SK-N-DZ (cell line): Measurements from ENCODE around the gene GIMAP7. TPM values are rescaled to one million over a fixed set of nuclear protein-coding genes. Genes with fewer than 3 reads are reported as not detected.
"Not testable (repeated sequence)": the region's sequence is repeated elsewhere in the genome, so short reads cannot be mapped to it uniquely, and the experiment has no call there.

ENCODE experiments used
- DNase-seq: peaks from one replicate; pipeline ENCODE4 v3.0.0-alpha.2; 2015; ENCODE audit warnings: low spot score
- polyA plus RNA-seq, 2 experiments: library from polyadenylated mRNA; depleted of rRNA; stranded (reverse); fragments of >200 nt; gene quantifications; 2 replicates each; pipeline ENCODE4 v1.2.3, GENCODE V29; 2014

Gene GIMAP7
- not detected in 2 replicates for polyA plus RNA-seq (2014; cell fraction: cytosol; rRNA removed)
- polyA plus RNA-seq (2014; cell fraction: nucleus; rRNA removed) = not detected in 2 replicates

DNA sequence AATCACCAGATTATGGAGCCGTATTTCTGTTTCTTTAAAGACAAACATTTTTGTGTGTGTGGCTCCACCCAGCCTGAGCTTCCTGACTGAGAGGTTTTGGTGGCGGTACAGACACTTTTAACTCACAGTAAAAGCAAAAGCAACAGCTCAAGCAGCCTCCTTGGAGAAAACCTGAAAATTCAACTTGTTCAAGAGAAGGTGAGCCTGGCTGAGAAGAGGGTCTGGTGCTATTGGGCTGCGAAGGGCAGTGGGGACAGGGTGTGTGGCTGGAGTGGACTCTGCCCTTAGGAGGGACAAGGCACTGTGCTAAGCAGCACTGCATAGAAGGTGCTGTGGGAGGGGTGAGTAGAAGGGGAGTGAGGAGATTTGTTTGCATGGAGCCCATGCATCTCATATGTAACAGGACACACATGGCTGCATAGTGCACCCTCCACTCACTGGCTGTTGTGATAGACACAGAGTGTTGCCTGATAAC is at the start of gene GIMAP7:
TSS of gene GIMAP7 (plus strand) at position 125 of the 475 bp plus-strand sequence. CDS start 5,103 bp downstream, outside the sequence.
- DNase-seq = no peak

DNA sequence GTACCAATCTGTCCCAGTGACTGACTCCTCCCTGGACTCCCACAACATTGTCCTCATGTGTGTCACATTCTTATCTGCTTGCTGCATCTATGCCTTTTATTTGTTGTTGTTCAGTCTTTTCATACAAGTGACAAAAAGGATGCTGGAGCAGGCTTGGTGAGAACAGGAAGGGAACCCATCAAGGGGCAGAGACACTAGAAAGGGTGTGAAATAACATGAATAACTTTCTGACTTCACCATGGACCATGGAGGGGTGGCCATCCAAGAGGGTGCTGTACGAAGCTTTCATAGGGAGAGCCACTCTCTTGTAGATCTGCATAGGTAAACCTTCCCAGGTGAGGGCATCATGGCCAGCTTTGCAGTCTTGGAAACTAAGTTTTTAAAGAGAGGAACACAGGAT is 49.7 kb upstream of the GIMAP7 start:
- DNase-seq = no peak

DNA sequence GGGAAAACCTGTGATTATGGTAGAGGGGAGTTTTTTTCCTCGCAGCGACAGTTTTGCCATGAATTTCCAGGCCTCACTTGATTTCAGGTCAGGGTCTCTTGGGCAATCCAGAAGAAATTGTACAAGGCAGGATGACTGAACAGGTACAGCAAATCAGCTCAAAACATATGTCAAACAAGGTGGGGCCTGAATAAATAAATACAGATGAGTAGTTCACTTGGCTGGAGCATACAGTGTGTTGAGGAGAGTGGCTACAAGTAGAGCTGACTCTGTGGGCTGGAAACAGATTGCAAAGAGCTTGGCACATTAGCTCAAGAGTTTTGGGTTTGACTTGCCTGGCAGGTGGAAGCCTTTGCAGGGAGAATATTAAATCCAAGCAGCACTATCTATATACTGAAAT is 49.3 kb upstream of the GIMAP7 start:
- DNase-seq = no peak

DNA sequence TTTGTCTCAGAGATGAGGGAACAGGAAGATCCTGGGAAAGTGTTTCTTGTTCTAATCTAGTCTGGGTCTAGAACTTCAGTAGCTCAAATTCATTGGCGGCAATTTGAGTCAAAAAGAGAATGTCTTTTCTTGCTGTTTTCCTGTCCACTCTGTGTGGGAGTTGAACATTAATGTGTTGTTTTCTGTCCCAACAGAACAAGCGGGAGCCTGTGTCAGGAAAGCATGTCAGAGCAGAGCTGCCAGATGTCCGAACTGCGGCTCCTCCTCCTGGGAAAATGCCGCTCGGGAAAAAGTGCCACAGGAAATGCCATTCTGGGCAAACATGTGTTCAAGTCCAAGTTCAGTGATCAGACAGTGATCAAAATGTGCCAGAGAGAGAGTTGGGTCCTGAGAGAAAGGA is 48.2 kb upstream of the GIMAP7 start:
- no peak for DNase-seq

DNA sequence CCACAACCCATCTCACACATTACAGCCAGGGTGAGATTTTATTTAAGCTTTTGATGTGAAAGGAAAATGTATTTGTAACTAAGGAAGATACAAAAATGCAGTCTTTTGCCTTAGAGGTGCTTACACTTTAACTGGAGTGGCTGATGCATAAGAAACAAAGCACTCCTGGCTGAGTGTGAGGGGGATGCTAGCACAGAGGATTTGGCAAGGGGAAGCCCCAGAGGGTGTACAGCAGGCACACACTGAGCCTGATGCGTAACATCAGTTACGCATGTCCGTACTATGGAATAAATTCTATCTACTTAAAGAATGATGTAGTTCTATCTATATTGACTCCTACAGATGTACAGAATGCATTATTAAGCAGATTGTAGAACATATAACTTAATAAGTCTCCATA is 46.4 kb upstream of the GIMAP7 start:
- DNase-seq = no peak

DNA sequence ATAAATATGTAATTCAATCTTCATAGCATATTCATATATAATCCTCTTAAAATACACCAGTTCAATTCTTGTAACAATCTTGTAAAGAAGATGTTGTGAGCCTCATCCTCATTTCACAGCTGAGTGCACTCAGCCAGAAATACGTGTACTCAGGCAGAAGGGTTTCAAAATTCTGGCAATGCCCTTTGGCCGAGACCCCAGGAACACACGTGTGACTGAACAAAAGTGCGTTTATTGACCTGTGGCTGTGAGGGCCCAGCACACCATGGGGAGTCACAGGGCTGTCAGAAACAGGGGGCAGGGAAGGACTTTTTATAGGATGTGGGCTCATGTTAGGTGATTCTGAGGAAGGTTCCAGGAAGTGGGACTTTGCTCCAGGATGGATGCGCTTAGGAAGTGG is 42.8 kb upstream of the GIMAP7 start:
- DNase-seq = no peak

DNA sequence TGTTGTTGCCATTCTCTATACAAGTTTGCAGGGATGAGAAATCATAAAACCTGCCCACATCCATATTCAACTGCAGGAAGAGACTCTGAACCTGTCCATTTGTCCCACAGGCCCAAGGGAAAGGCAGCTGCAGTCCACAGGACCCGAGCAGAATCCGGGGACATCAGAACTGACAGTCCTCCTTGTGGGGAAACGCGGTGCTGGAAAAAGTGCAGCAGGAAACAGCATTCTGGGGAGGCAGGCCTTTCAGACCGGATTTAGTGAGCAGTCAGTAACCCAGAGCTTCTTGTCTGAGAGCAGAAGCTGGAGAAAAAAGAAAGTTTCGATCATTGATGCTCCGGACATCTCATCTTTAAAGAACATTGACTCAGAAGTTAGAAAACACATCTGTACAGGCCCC is 40.8 kb upstream of the GIMAP7 start:
- DNase-seq = no peak

DNA sequence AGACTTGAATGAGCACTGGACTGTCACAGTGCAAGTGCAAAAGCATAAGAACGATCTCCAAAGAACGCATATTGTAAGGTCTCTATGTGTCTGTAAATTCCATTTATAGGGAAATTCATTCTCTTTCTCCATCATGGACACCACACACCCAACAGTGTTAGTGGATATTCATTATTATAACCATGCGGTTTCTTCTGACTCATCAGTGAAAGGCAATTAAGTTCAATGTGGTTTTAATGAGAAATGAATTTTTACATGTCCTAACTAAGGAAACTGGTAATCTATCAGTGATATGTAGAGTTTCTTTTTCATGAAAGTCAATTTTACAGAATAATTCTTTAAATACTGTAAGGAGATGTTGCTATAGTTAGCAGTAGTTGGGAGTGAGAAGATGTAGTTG is 38.4 kb upstream of the GIMAP7 start:
- DNase-seq = no peak

DNA sequence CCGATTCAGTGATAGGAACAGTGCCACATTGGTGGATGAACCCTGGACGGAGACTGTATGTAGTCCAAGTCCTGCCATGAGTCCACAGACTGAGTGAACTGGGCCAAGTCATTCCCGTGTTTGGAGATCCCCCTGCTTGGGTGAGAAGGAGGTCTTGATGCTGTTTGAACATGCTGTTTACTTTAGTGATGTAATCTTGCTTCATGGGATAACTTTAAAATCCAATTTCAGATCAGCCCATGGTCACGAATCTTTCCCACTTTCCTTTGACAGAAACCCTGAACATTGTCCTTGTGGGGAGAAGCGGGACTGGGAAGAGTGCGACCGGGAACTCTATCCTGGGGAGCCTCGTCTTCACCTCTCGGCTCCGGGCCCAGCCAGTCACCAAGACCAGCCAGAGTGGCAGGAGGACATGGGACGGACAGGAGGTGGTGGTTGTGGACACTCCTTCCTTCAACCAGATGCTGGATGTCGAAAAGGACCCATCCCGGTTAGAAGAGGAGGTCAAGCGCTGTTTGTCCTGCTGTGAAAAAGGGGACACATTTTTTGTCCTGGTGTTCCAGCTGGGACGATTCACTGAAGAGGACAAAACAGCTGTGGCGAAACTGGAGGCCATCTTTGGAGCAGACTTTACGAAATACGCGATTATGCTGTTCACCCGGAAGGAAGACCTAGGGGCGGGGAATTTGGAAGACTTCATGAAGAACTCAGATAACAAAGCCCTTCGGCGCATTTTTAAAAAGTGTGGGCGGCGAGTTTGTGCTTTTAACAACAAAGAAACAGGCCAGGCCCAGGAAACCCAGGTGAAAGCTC is 37.6 kb upstream of the GIMAP7 start:
- no peak for DNase-seq

DNA sequence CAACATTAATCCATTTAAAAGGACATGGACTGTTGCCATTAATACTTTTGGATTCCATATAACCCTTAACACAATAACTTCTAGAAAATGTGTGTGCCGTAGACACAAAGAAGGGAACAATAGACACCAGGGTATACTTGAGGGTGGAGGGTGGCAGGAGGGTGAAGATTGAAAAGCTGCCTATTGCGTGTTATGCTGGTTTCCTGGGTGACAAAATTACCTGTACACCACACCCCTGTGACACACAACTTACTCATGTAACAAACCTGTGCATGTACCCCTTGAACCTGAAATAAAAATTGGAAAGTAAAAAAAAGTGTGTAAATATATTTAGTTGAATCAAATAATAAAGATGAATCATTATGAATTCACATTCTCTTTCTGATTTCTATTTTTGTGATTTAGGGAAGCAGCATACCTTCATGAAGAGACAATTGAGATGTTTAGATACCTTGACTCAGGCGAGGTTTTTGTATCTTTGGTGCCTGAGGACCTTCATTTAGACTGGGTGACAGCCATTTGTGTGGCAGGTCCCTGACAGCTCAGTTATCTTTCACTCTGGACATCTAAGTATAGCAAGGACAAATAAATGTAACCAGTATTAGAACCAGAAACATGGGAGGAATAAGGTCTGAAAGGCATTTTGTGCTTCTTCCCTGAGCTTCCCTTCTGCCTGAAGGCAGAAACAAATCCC is 35.5 kb upstream of the GIMAP7 start:
- DNase-seq = no peak

DNA sequence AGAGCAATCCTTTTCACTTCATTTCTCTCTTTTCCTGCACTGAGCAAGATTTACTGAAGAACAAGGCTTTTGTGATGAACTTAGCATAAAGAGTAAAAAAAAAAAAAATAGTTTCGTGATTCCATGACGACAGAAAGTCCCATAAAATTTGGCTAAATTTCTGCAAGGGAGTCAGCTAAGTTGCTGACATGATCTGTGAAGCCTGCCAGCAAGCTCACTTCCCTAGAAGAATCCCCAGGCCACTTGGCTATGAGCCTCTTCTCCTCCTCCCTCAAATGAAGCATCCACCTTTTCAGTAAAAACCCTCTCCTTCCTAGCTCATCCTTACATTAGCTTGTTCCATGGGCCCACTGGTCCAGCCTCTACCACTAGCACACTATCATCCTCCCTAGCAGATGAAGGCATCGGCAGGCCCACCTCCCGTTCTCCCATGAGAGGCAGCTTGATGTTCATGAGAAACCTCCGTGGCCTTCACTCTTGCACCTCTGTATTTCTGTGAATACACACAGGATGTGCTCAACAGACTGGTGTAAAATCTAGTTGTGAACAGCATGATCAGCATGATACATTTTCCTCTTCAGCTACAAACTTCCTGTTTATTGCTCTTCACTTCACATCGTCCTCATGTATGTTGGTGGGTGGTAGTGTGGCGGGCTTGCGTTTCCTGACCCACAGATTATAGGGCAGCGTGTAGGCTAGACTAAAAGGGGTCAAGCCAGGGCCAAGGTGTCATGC is 33.3 kb upstream of the GIMAP7 start:
- DNase-seq = no peak

DNA sequence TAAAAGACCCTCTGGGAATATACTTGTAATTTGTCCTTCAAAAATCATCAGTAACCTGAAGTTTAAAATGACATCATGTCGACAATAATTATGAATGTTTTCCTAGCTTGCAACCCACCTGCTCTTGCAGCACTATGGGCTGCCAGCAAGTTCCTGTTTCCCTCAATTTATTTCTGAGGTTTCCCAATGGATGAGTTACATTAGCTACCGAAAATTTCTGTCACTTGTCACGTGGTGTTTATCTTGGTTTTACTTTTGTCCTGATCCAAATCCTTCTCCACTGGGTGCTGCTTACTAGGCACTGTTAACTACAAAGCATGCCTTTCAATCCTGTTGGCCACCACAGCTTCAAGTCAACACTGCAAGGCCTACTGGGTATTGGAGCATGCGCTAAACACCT is 32.8 kb upstream of the GIMAP7 start:
- DNase-seq = no peak

DNA sequence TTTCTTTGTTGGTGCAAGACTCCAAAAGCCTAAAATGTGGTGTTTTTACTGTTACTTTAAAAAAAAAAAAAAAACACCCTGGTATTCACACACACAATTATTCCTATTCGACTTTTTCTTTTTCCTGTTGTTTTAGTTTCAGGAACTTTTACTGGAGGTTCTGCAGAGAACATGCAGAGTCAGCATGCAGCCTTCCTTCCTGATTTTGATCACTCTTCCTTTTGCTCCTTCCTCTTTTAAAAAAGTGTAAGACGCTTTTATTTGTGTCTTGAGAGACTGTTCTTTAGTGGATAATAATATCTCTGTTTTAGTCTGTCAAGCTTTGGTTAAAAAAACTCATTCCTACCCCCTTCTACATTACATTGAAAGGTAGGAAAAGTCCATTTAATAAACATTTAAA is 31.2 kb upstream of the GIMAP7 start:
- not testable (repeated sequence) for DNase-seq

DNA sequence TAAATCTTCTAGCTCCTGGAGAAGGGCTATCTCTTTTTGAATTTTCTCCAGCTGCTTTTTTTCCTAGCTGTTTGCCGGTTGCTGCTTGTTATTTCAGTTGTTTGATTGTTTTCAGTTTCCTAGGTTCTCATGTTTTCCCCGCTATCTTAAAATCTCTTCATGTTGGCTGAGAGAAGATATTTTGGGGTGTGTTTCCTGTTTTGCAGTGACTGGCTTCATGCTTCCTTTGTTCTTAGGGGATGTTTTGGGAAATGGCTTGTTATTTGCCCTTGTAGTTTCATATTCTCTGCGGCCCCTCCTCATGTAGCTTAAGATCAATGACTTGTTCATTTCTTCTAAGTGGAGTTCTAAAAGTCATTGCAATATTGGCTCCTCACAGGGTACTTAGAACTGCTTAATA is 30.6 kb upstream of the GIMAP7 start:
- DNase-seq = not testable (repeated sequence)

DNA sequence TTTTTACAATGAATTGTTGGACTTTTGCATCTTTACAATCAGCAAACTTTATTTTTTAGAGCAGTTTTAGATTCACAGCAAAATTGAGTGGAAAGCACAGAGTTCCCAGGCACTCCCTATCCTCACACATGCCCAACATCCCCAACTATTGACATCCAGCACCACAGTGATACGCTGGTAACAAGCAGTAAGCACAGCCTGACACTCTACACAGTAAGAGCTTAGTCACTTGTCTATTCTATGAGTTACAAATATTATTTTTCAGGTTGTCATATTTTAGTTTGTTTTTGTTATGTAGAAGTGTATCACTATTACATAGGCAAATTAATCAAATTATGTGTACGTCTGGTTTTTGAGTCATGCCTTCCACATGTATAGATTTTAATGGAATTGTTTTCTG is 27.0 kb upstream of the GIMAP7 start:
- DNase-seq = no peak

DNA sequence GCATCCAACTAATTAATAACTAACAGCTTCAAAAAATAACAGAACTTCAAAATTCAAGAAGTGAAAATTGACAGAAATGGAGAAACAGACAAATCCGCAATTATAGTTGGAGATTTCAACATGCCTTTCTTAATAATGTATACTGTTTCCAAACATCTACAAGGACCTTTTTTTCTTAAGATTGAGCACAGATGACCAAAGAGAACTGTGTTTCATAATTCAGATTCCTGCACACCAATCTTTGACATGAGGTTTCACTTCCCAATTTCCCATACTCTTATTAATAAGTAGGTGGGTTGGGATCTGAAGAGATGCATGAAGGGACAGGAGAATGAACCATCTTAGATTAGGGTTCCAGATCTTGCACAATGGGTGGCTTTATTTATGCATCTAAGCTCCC is 24.9 kb upstream of the GIMAP7 start:
- no peak for DNase-seq

DNA sequence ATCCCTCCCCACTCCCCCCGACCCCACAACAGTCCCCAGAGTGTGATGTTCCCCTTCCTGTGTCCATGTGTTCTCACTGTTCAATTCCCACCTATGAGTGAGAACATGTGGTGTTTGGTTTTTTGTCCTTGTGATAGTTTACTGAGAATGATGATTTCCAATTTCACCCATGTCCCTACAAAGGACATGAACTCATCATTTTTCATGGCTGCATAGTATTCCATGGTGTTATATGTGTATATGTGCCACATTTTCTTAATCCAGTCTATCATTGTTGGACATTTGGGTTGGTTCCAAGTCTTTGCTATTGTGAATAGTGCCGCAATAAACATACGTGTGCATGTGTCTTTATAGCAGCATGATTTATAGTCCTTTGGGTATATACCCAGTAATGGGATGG is 21.2 kb upstream of the GIMAP7 start:
- DNase-seq = not testable (repeated sequence)

DNA sequence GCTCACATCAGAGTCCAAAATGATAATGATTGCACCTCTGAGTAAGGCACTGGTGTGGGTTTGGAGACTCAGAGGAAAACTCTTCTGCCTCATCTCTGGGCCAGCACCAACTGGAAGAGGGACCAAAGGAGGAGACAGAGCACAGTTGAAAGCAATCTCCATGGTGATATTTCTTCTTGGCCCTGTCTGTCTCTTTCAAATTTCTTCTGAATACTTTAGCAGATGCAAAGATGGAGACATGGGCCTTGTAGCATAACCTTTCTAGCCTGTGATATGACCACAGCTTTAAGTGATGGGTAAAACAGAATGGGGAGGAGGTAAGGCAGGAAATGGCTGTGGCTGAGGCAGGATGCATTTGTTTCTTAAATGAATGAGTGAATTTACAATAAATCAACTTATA is 12.2 kb upstream of the GIMAP7 start:
- no peak for DNase-seq

DNA sequence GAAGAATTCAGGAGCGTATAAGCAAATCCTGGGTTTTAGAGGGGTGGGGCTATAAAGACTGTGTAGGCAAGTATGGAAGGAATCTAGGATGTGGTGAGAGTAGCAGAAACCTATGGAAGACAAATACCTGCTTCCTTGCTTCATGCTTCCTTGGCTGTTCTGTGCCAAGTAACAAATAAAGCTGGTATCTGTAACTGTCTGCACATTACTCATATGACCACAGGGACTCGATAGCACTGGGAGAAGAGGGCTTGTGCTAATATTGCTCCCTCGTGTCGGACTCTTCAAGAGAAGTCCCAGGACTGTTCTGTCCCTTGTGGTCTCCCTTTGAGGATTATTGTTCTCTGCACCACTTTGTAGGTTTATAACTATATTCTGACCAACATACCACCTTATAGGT is 11.5 kb upstream of the GIMAP7 start:
- no peak for DNase-seq

DNA sequence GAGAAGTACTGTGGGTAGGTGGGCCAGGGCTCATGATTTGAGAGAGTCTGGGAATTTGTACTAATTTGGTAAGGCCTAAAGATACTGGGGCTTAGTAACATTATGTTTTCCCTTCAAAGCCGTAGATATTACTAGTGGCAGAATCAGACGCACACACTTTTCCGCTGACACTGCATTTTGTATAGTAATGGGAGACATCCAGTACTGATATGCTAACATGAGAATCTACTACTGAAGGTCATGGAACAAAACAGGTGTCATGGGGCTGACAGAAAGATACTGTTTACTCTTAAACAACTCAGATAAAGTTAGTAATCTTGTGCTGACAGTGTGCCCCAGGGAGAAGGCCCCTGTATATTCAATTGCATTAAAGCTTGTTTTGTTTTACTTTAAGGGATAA is 11.1 kb upstream of the GIMAP7 start:
- no peak for DNase-seq

DNA sequence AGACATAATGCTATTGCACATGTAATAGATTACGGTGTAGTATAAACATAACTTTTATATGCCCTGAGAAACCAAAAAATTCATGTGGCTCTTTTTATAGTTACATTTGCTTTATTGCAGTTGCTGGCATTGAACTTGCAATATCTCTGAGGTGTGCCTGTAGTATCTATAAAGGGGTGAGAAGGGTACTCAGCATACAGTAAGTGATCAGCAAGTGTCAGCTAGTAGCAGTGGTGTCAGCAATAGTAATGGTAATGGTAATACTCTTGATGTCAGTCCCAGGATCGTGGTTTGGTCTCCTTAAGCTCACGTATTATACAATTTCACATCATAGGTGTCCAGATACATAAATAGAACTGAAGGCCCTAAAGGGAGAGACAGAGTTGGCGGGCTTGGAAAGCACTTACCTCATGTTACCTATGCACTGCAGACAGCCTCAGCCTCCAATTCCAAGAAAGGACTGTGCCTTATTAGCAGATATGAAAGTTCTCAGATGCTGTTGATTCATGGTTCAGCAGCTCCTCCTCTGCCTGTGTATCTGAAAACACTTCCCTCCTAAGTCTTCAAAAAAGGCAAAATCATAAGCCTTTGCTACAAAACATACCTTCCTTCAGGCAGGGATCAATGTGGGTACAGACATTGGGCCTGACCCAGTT is 6.6 kb upstream of the GIMAP7 start:
- DNase-seq = no peak

DNA sequence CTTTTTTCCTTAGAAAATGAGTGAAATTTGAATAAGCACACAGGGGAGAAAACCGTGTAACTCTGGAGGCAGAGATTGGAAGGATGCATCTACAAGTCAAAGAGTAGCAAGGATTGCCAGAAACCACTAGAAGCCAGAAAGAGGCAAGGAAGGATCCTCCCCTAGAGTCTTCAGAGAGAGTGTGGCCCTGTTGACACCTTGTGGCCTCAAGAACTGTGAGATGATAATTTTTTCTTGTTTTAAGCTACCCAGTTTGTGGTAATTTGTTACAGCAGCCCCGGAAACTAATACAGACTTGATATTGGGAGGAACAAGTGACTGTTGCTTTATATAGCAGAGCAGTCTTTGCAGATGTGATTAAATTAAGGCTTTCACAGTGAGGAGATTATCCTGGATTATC is 3.6 kb upstream of the GIMAP7 start:
- no peak for DNase-seq
